Measurements from ENCODE around the gene AQP6. TPM values are rescaled to one million over a fixed set of nuclear protein-coding genes. Genes with fewer than 3 reads are reported as not detected.

Gene AQP6
- total RNA-seq, 1 experiment from 2014 or later, result 0.09 TPM

DNA sequence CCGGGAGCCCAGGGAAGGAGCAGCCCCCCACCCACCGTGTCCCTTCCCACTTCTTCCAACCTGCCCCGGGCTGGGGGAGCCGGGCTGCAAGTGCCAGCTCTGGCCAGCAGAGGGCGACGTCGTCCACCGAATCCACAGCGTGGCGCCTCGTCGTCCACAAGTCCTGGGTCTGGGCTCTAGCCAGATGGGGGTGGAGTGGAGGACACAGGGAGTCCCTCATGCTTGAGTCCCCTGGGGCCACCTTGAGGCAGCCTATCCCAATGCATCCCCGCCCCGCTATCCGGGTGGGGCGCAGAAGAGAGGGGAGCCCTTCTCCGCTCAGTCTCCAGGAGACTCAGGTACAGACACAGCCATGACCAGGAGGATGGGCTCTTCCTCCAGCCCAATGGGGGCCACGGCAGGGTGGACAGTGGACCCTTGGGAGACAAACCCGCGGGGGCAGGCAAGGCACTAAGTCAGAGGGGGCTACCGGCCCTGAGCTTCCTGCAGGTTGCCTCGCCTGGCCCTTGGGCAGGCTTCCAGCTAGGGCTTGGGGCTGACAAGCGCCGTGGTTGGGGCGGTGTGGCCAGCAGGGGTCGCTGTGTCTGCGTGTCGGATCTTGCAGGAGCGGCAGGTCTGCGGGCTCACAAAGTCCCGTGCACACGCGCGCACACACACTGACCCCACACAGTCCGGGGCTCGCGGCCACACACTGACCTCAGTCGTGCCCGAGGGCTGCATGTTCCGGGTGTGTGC is 5.5 kb upstream of the AQP6 start (continued):
- TF ChIP-seq ZNF425 (CRISPR knock-in tag; conservative IDR thresholded peaks at IDR 0.05) (no peak), ATF6 (CRISPR knock-in tag; IDR thresholded peaks at IDR 0.05) (no peak), OVOL2 (CRISPR knock-in tag; IDR thresholded peaks at IDR 0.05; ENCODE audit: borderline replicate concordance) (no peak), RORB (CRISPR knock-in tag; IDR thresholded peaks at IDR 0.05) (no peak), E2F1 (CRISPR knock-in tag; IDR thresholded peaks at IDR 0.05) (0 out of 2 replicates have a peak, but pooled peaks have one; percentile 56), MAX (CRISPR knock-in tag; IDR thresholded peaks at IDR 0.05) (peak; percentile 34; the same call in 1 of the 2 replicates), SP1 (CRISPR knock-in tag; conservative IDR thresholded peaks at IDR 0.05) (no peak), ZNF423 (CRISPR knock-in tag; IDR thresholded peaks at IDR 0.05) (no peak; the same call in 1 of the 2 replicates), TEAD1 (CRISPR knock-in tag; IDR thresholded peaks at IDR 0.05) (0 out of 2 replicates have a peak, but pooled peaks have one; percentile 5)

DNA sequence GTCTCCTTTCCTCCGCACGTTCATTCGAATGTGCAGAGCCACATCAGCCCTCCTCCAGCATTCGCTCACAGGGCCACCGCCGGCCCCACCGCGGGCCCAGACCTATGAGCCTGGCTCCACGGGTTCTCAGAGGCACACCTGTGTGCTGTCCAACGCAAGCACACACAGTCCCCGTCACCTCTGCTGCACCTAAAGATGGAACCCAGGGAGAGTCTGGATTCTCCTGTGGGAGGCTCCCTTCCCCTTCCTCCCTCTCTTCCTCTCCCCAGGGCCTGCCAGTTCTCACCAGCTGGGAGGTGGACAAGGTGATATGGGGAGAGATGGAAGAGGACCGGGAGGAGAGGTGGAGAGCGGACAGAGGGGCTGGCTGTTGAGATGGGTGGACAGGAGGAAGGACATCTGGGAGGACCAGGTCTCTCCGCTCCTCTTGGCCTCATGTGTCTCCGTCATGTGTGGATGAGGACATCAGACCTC is 4.9 kb upstream of the AQP6 start:
- TF ChIP-seq NR3C1 (CRISPR knock-in tag; conservative IDR thresholded peaks at IDR 0.05; ENCODE audit: low read depth) (no peak), ZNF396 (CRISPR knock-in tag; IDR thresholded peaks at IDR 0.05; ENCODE audit: borderline replicate concordance) (0 out of 2 replicates have a peak, but pooled peaks have one; percentile 45), NFYB (CRISPR knock-in tag; conservative IDR thresholded peaks at IDR 0.05; ENCODE audit: low read depth) (no peak), HMGXB4 (CRISPR knock-in tag; IDR thresholded peaks at IDR 0.05) (0 out of 2 replicates have a peak, but pooled peaks have one; percentile 7), NFATC4 (CRISPR knock-in tag; IDR thresholded peaks at IDR 0.05) (no peak), NR2C2 (CRISPR knock-in tag; IDR thresholded peaks at IDR 0.05) (0 out of 2 replicates have a peak, but pooled peaks have one; percentile 18), CREM (CRISPR knock-in tag; IDR thresholded peaks at IDR 0.05) (no peak), HMGA2 (CRISPR knock-in tag; IDR thresholded peaks at IDR 0.05) (no peak), STAT6 (CRISPR knock-in tag; conservative IDR thresholded peaks at IDR 0.05; ENCODE audit: low read depth) (no peak)
- peak; percentile 33 for ATAC-seq
- ChIA-PET POLR2A (interaction anchor here (0.6 to 2.7 kb wide), 3 partner anchors 88 to 103 kb away, joined by 3 to 7 read pairs (median 4); no protein-coding TSS in a partner anchor), CTCF (interaction anchor here (0.7 to 10.9 kb wide), 66 partner anchors 10 to 1423 kb away, joined by 3 to 219 read pairs (median 7); partner anchors contain the start of genes AQP2, COX14, FAIM2 and GALNT6)
- H3K4me3 Mint-ChIP-seq, result peak overlapping the region; percentile 59
- H3K36me3 Mint-ChIP-seq, result no peaks in the 10 kb centered on the region
- no peaks in the 10 kb centered on the region for H3K9me3 Mint-ChIP-seq
- H3K27me3 Mint-ChIP-seq (ENCODE audit: low read depth), result peaks cover 28% of the 10 kb centered on the region
- H3K4me1 Mint-ChIP-seq, result peaks cover 8% of the 10 kb centered on the region
- DNase-seq (ENCODE audit: low spot score), result no peak
- H3K27ac Mint-ChIP-seq, result no peak overlapping the region

Measured in WTC11 (cell line).